Smooth muscle cell (in vitro differentiated cells): ENCODE data around the gene GDF10. TPM values are rescaled to one million over a fixed set of nuclear protein-coding genes. Genes with fewer than 3 reads are reported as not detected.

Experiments
- DNase-seq: peaks from one replicate; lab custom pipeline; 2025; ENCODE audit not compliant: unreplicated experiment; lab: John Stamatoyannopoulos, UW
- H2AFZ ChIP-seq: fragments of 200-600 bp; sonication (generic); 2 replicates; pipeline ENCODE4 v1.6.0; 2016; ENCODE audit warnings: antibody characterized with exemption, low read depth, mild to moderate bottlenecking
- H3F3A ChIP-seq: fragments of 200-600 bp; sonication (generic); 2 replicates; pipeline ENCODE4 v1.6.0; 2017; ENCODE audit warnings: antibody characterized with exemption, low read depth
- H3K27ac ChIP-seq: fragments of 200-600 bp; sonication (generic); 2 replicates; pipeline ENCODE4 v1.5.1; 2016; ENCODE audit warnings: low read depth, mild to moderate bottlenecking
- H3K27me3 ChIP-seq: fragments of 200-600 bp; sonication (generic); 2 replicates; pipeline ENCODE4 v1.6.1; 2016; ENCODE audit warnings: low read depth, mild to moderate bottlenecking
- H3K36me3 ChIP-seq: fragments of 200-600 bp; sonication (generic); 2 replicates; pipeline ENCODE4 v1.5.1; 2016; ENCODE audit warnings: low read depth
- H3K4me1 ChIP-seq: fragments of 200-600 bp; sonication (generic); 2 replicates; pipeline ENCODE4 v1.5.1; 2016; ENCODE audit warnings: low read depth
- H3K4me2 ChIP-seq: fragments of 200-600 bp; sonication (generic); 2 replicates; pipeline ENCODE4 v1.6.0; 2016; ENCODE audit warnings: mild to moderate bottlenecking
- H3K4me3 ChIP-seq: fragments of 200-600 bp; sonication (generic); 2 replicates; pipeline ENCODE4 v1.5.1; 2016; ENCODE audit warnings: mild to moderate bottlenecking
- H3K79me2 ChIP-seq: fragments of 200-600 bp; sonication (generic); 2 replicates; pipeline ENCODE4 v1.6.0; 2016; ENCODE audit warnings: low read depth, mild to moderate bottlenecking
- H3K9ac ChIP-seq: fragments of 200-600 bp; sonication (generic); 2 replicates; pipeline ENCODE4 v1.6.0; 2016; ENCODE audit warnings: low read depth
- H3K9me3 ChIP-seq: fragments of 200-600 bp; sonication (generic); replicated peaks from 2 replicates; pipeline ENCODE4 v1.5.1; 2016; ENCODE audit warnings: low read depth
- H4K20me1 ChIP-seq: fragments of 200-600 bp; sonication (generic); 2 replicates; pipeline ENCODE4 v1.6.0; 2016; ENCODE audit warnings: low read depth
- CTCF ChIP-seq: fragments of 200-600 bp; sonication (generic); IDR thresholded peaks from 2 replicates; pipeline ENCODE4 v1.5.1; 2017; ENCODE audit warnings: borderline replicate concordance, mild to moderate bottlenecking, antibody characterized with exemption; ENCODE audit not compliant: insufficient read depth, poor library complexity, severe bottlenecking
- WGBS: methylation state at CpG from one replicate; pipeline ENCODE4 v1.1.7; 2016; ENCODE audit warnings: low lambda C conversion rate; 5-methylcytosine and 5-hydroxymethylcytosine counted together
- polyA plus RNA-seq: library from polyadenylated mRNA; unstranded; fragments of >200 nt; fragmentation: Nextera tagmentation; extraction: Ambion mirVana; gene quantifications from 2 replicates; pipeline ENCODE4 v1.2.1, GENCODE V29; 2016
- total RNA-seq: library from RNA; depleted of rRNA; stranded (reverse); fragments of >200 nt; gene quantifications from 2 replicates; pipeline ENCODE4 v1.2.3, GENCODE V29; 2014

GDF10 gene
- total and polyA plus RNA-seq, 2 experiments from 2014 or later = 0.58 to 1.5 TPM

GRCh38 chr10:47326927-47327330 lies 26.9 kb downstream of the GDF10 start:
- Histone ChIP-seq H3K27me3 (peaks cover 9% of the 10 kb centered on the region), H3K79me2 (no peaks in the 10 kb centered on the region), H3K27ac (no peak overlapping the region), H4K20me1 (no peaks in the 10 kb centered on the region), H3K9ac (no peak overlapping the region), H3K4me1 (no peaks in the 10 kb centered on the region), H3K4me3 (no peak overlapping the region), H3K4me2 (no peak overlapping the region), H3K36me3 (no peaks in the 10 kb centered on the region), H3F3A (no peaks in the 10 kb centered on the region), H2AFZ (no peak overlapping the region), H3K9me3 (no peaks in the 10 kb centered on the region)
- 65% methylated on average over 11 of the region's 11 CpGs for WGBS
- no peak for DNase-seq
- TF ChIP-seq CTCF = no peak

GRCh38 chr10:47329855-47330254 lies 29.9 kb downstream of the GDF10 start:
- H3K9me3 ChIP-seq = no peaks in the 10 kb centered on the region
- H3K4me2 ChIP-seq = no peak overlapping the region
- H4K20me1 ChIP-seq = no peaks in the 10 kb centered on the region
- DNase-seq = no peak
- no peak for TF ChIP-seq CTCF
- no peak overlapping the region for H3K27ac ChIP-seq
- 91% methylated on average over 4 of the region's 4 CpGs for WGBS
- peaks cover 11% of the 10 kb centered on the region for H3K27me3 ChIP-seq
- H3K36me3 ChIP-seq = no peaks in the 10 kb centered on the region
- H3K9ac ChIP-seq = no peak overlapping the region
- H3K79me2 ChIP-seq = no peaks in the 10 kb centered on the region
- H2AFZ ChIP-seq = no peak overlapping the region
- H3F3A ChIP-seq = no peaks in the 10 kb centered on the region
- no peaks in the 10 kb centered on the region for H3K4me1 ChIP-seq
- no peak overlapping the region for H3K4me3 ChIP-seq

- Histone ChIP-seq H2AFZ (no peak overlapping the region), H3K36me3 (no peaks in the 10 kb centered on the region), H3K4me1 (no peaks in the 10 kb centered on the region), H3K9ac (no peak overlapping the region), H4K20me1 (no peaks in the 10 kb centered on the region), H3F3A (no peaks in the 10 kb centered on the region), H3K4me2 (no peak overlapping the region), H3K27ac (no peak overlapping the region), H3K27me3 (peaks cover 10% of the 10 kb centered on the region), H3K9me3 (no peaks in the 10 kb centered on the region), H3K79me2 (no peaks in the 10 kb centered on the region), H3K4me3 (no peak overlapping the region)
- no peak for TF ChIP-seq CTCF
- WGBS = 98% methylated on average over 3 of the region's 3 CpGs
- DNase-seq = no peak
Observed at GRCh38 chr10:47330366-47330765, 30.4 kb downstream of the GDF10 start.

- 82% methylated on average over 3 of the region's 3 CpGs for WGBS
- Histone ChIP-seq H3K9ac (no peak overlapping the region), H3K27me3 (peaks cover 10% of the 10 kb centered on the region), H3K79me2 (no peaks in the 10 kb centered on the region), H3K27ac (no peak overlapping the region), H3K4me2 (no peak overlapping the region), H3K9me3 (no peaks in the 10 kb centered on the region), H4K20me1 (no peaks in the 10 kb centered on the region), H3K4me1 (no peaks in the 10 kb centered on the region), H3F3A (no peaks in the 10 kb centered on the region), H3K36me3 (no peaks in the 10 kb centered on the region), H3K4me3 (no peak overlapping the region), H2AFZ (no peak overlapping the region)
- TF ChIP-seq CTCF = no peak
- DNase-seq = no peak
Observed at GRCh38 chr10:47330804-47331203, 30.8 kb downstream of the GDF10 start.
